Hematopoietic multipotent progenitor cell treated with erythropoietin and hydrocortisone succinate and interleukin-3 and kit ligand, for 8 days (in vitro differentiated cells): Measurements from ENCODE around the gene RAI1.
A peak's percentile ranks its signal among the peaks of the same experiment; 100 is the strongest.

Experiments used
- DNase-seq: peaks from one replicate; pipeline ENCODE4 v3.0.0-alpha.2; 2015

RAI1 gene

GRCh38 chr17:17788967-17789366 lies 107.7 kb downstream of the RAI1 start:
- DNase-seq = no peak

GRCh38 chr17:17789410-17789809 lies 108.2 kb downstream of the RAI1 start:
- DNase-seq = no peak

GRCh38 chr17:17789828-17790636 lies 108.8 kb downstream of the RAI1 start:
- DNase-seq = no peak

GRCh38 chr17:17790637-17791464 lies 109.6 kb downstream of the RAI1 start:
- DNase-seq = no peak

GRCh38 chr17:17792037-17792550 lies 110.8 kb downstream of the RAI1 start:
- no peak for DNase-seq

GRCh38 chr17:17792551-17793377 lies 111.5 kb downstream of the RAI1 start:
- peak; percentile 69 for DNase-seq

- DNase-seq = no peak
Observed at GRCh38 chr17:17793378-17794214, 112.3 kb downstream of the RAI1 start.

- DNase-seq = no peak
Observed at GRCh38 chr17:17794382-17794781, 113.1 kb downstream of the RAI1 start.

- no peak for DNase-seq
Observed at GRCh38 chr17:17795296-17795695, 114.0 kb downstream of the RAI1 start.

GRCh38 chr17:17795946-17796786 lies 114.9 kb downstream of the RAI1 start:
- DNase-seq = no peak

GRCh38 chr17:17796787-17797061 lies 115.5 kb downstream of the RAI1 start:
- no peak for DNase-seq

GRCh38 chr17:17797119-17797809 lies 116.0 kb downstream of the RAI1 start:
- no peak for DNase-seq

GRCh38 chr17:17798010-17798556 lies 116.8 kb downstream of the RAI1 start:
- no peak for DNase-seq

- DNase-seq = no peak
Observed at GRCh38 chr17:17798573-17799255, 117.5 kb downstream of the RAI1 start.

- DNase-seq = no peak
Observed at GRCh38 chr17:17800504-17801021, 119.3 kb downstream of the RAI1 start.

- DNase-seq = no peak
Observed at GRCh38 chr17:17801800-17802481, 120.7 kb downstream of the RAI1 start.

- DNase-seq = no peak
Observed at GRCh38 chr17:17804007-17804406, 122.7 kb downstream of the RAI1 start.

GRCh38 chr17:17805575-17805974 lies 124.3 kb downstream of the RAI1 start:
- no peak for DNase-seq

- no peak for DNase-seq
Observed at GRCh38 chr17:17806035-17806434, 124.8 kb downstream of the RAI1 start.
